Vagina (tissue), 2 donors: ENCODE data around the gene SEMA5B.

Experiments used
- CTCF ChIP-seq, 3 experiments: fragments of 450-650 bp in 2 of 3; fragments of 200-600 bp in 1 of 3; sonication (generic) in 1 of 3; IDR thresholded peaks; one replicate each; pipeline ENCODE4 v1.5.1; 2017 to 2019; ENCODE audit warnings: antibody characterized with exemption in 3 of 3, mild to moderate bottlenecking in 2 of 3, moderate library complexity in 2 of 3
- POLR2A ChIP-seq, 2 donors: fragments of 450-650 bp; IDR thresholded peaks; one replicate each; pipeline ENCODE4 v1.6.1; 2017; ENCODE audit warnings: antibody characterized with exemption in 2 of 2, mild to moderate bottlenecking in 2 of 2, moderate library complexity in 2 of 2

- no peak for TF ChIP-seq POLR2A (IDR thresholded peaks at IDR 0.05)
- no peak for TF ChIP-seq CTCF (IDR thresholded peaks at IDR 0.05)
These were observed 29.4 kb downstream of the SEMA5B start for GRCh38 chr3:122998206-122998605.
